Endodermal cell (in vitro differentiated cells): ENCODE data around the gene AKAP5. TPM values are rescaled to one million over a fixed set of nuclear protein-coding genes. Genes with fewer than 3 reads are reported as not detected.
"Not testable (repeated sequence)": the region's sequence is repeated elsewhere in the genome, so short reads cannot be mapped to it uniquely, and the experiment has no call there.

Source experiments
- DNase-seq: peaks from one replicate; pipeline ENCODE4 v3.0.0-alpha.2; 2017
- H3K27ac ChIP-seq: 2 replicates; pipeline ENCODE4 v1.5.1; 2013; ENCODE audit warnings: mild to moderate bottlenecking, low read depth, low read length, moderate library complexity
- H3K27me3 ChIP-seq: 2 replicates; pipeline ENCODE4 v1.6.1; 2013; ENCODE audit warnings: mild to moderate bottlenecking, low read length, moderate library complexity; ENCODE audit not compliant: insufficient read depth, control insufficient read depth, poor library complexity, severe bottlenecking
- H3K36me3 ChIP-seq: 2 replicates; pipeline ENCODE4 v1.7.0; 2013; ENCODE audit warnings: mild to moderate bottlenecking, low read length, moderate library complexity; ENCODE audit not compliant: control insufficient read depth, insufficient read depth
- H3K4me1 ChIP-seq: one replicate; pipeline ENCODE4 v1.7.0; 2013; ENCODE audit warnings: low read length; ENCODE audit not compliant: control insufficient read depth, insufficient read depth
- H3K4me3 ChIP-seq: 2 replicates; pipeline ENCODE4 v1.5.1; 2013; ENCODE audit warnings: mild to moderate bottlenecking, low read length, moderate library complexity
- H3K9ac ChIP-seq: 2 replicates; pipeline ENCODE4 v1.6.1; 2013; ENCODE audit warnings: mild to moderate bottlenecking, low read length, moderate library complexity; ENCODE audit not compliant: poor library complexity, severe bottlenecking; ENCODE audit errors: extremely low read depth
- H3K9me3 ChIP-seq: 2 replicates; pipeline ENCODE4 v1.6.1; 2013; ENCODE audit warnings: mild to moderate bottlenecking, low read length, moderate library complexity; ENCODE audit not compliant: control insufficient read depth
- H3K27ac Mint-ChIP-seq: 2 replicates; pipeline ENCODE4 v1.8.0; 2020; ENCODE audit warnings: mixed read lengths
- H3K27me3 Mint-ChIP-seq: 2 replicates; pipeline ENCODE4 v1.8.0; 2021; ENCODE audit warnings: mild to moderate bottlenecking, mixed read lengths; ENCODE audit not compliant: insufficient read depth
- H3K36me3 Mint-ChIP-seq: 2 replicates; pipeline ENCODE4 v1.8.0; 2020; ENCODE audit warnings: low read depth, mixed read lengths
- H3K4me1 Mint-ChIP-seq: 2 replicates; pipeline ENCODE4 v1.8.0; 2020; ENCODE audit warnings: mixed read lengths
- H3K4me3 Mint-ChIP-seq: 2 replicates; pipeline ENCODE4 v1.8.0; 2020; ENCODE audit warnings: mild to moderate bottlenecking, moderate library complexity, mixed read lengths
- H3K9me3 Mint-ChIP-seq: 2 replicates; pipeline ENCODE4 v1.8.0; 2020; ENCODE audit warnings: mild to moderate bottlenecking, mixed read lengths
- WGBS, 2 experiments: methylation state at CpG; one replicate each; pipeline versions ENCODE4 v1.1.5 to v1.1.7; 2013; ENCODE audit warnings: missing lambda C conversion rate in 2 of 2, mixed read lengths in 1 of 2; ENCODE audit not compliant: insufficient coverage in 1 of 2, insufficient read length in 1 of 2; 5-methylcytosine and 5-hydroxymethylcytosine counted together
- total RNA-seq, 2 donors: library from RNA; stranded (reverse); fragmentation: NEBNext Ultra II Directional in 1 of 2; extraction: Animal tissue kit (Norgen Biotek cat#: 25700) in 1 of 2; gene quantifications; 2 replicates in 1 of 2; 3 replicates in 1 of 2; pipeline ENCODE4 v1.2.1, GENCODE V29; 2021
- TF ChIP-seq, protein P1 (sequence below): fragments of 200-600 bp; sonication (generic); conservative IDR thresholded peaks from 2 replicates; pipeline ENCODE4 v1.5.0; 2021; ENCODE audit warnings: antibody characterized with exemption, mild to moderate bottlenecking

Gene AKAP5
- total RNA-seq, 2 donors from 2014 or later: 1.3 to 2.0 TPM

DNA sequence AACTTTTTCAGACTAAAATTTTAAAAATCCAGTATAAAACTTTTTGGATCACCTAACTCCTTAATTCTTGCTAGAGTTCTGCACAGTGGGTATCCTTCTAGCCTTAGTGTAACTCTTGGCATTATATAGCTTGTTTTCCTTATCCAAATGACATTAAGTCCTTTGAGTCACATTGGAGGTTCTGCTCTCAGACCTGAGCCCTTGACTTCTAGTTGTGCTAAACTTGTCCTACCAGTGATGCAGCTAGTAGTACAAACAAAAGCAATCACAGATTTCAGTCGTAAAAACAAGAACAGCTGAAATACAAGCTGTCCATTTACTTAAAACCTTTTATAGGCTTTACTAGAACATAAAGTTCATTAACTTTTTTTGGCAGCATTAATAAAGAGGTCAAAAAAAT, 49.8 kb downstream of the AKAP5 start:
- no peak overlapping the region for H3K27ac Mint-ChIP-seq
- 94% methylated on average over 1 of the region's 1 CpG; no CpG with 5 or more reads in 1 of the 2 experiments for WGBS, 2 experiments
- no peak for DNase-seq

DNA sequence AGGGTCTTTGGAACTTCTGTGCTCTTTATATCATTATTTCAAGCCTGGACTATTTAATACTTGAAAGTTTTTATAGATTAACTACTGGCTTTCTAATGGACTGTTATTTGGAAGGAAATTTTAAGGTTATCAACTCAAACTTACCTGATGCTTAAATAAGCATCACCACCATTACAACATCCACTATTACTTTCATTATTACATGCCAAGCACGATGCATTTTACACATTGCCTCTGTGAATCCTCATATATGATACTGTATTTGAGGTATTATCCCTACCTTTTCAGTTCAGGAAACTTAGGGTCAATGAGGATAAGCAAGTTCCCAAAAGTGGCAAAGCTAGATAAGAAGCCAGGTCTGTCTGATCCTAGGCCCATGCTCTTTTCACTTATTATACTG, 51.7 kb downstream of the AKAP5 start:
- Histone ChIP-seq H3K4me3 (no peak overlapping the region), H3K27me3 (no peaks in the 10 kb centered on the region), H3K27ac (no peak overlapping the region), H3K36me3 (peaks cover 19% of the 10 kb centered on the region), H3K9ac (no peak overlapping the region), H3K9me3 (no peaks in the 10 kb centered on the region), H3K4me1 (no peaks in the 10 kb centered on the region)
- 93% methylated on average over 1 of the region's 1 CpG; no CpG with 5 or more reads in 1 of the 2 experiments for WGBS, 2 experiments
- Mint-ChIP-seq H3K4me1 (no peaks in the 10 kb centered on the region), H3K36me3 (peaks cover 4% of the 10 kb centered on the region), H3K27me3 (no peaks in the 10 kb centered on the region), H3K9me3 (no peaks in the 10 kb centered on the region), H3K27ac (no peak overlapping the region), H3K4me3 (no peak overlapping the region)
- TF ChIP-seq, protein P1, sequence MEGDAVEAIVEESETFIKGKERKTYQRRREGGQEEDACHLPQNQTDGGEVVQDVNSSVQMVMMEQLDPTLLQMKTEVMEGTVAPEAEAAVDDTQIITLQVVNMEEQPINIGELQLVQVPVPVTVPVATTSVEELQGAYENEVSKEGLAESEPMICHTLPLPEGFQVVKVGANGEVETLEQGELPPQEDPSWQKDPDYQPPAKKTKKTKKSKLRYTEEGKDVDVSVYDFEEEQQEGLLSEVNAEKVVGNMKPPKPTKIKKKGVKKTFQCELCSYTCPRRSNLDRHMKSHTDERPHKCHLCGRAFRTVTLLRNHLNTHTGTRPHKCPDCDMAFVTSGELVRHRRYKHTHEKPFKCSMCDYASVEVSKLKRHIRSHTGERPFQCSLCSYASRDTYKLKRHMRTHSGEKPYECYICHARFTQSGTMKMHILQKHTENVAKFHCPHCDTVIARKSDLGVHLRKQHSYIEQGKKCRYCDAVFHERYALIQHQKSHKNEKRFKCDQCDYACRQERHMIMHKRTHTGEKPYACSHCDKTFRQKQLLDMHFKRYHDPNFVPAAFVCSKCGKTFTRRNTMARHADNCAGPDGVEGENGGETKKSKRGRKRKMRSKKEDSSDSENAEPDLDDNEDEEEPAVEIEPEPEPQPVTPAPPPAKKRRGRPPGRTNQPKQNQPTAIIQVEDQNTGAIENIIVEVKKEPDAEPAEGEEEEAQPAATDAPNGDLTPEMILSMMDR: no peak
- no peak for DNase-seq

More for the DNA sequence above, 49.8 kb downstream of the AKAP5 start:
- Histone ChIP-seq H3K36me3 (peaks cover 12% of the 10 kb centered on the region), H3K27ac (no peak overlapping the region), H3K4me3 (no peak overlapping the region), H3K4me1 (no peaks in the 10 kb centered on the region), H3K9me3 (no peaks in the 10 kb centered on the region), H3K27me3 (no peaks in the 10 kb centered on the region), H3K9ac (no peak overlapping the region)
- H3K27me3 Mint-ChIP-seq: no peaks in the 10 kb centered on the region
- H3K4me3 Mint-ChIP-seq: no peak overlapping the region
- H3K9me3 Mint-ChIP-seq: no peaks in the 10 kb centered on the region
- peaks cover 15% of the 10 kb centered on the region for H3K4me1 Mint-ChIP-seq
- no peaks in the 10 kb centered on the region for H3K36me3 Mint-ChIP-seq
- TF ChIP-seq, protein P1: no peak

DNA sequence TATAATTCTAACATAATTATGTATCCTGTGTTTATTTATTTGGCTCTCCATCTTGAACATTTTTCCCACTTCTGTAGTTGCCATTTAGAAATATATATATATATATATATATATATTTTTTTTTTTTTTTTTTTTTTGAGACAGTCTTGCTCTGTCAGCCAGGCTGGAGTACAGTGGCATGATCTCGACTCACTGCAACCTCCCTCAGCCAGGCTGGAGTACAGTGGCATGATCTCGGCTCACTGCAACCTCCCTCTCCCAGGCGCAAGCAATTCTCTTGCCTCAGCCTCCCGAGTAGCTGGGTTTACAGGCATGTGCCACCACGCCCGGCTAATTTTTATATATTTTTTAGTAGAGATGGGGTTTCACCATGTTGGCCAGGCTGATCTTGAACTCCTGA, 52.4 kb downstream of the AKAP5 start:
- not testable (repeated sequence) for H3K27me3 Mint-ChIP-seq, H3K27me3 ChIP-seq, H3K4me3 ChIP-seq, H3K9me3 Mint-ChIP-seq, H3K27ac Mint-ChIP-seq, DNase-seq, H3K4me1 ChIP-seq, H3K9ac ChIP-seq, H3K4me1 Mint-ChIP-seq, H3K9me3 ChIP-seq, H3K36me3 Mint-ChIP-seq, H3K4me3 Mint-ChIP-seq, H3K27ac ChIP-seq
- H3K36me3 ChIP-seq: peaks cover 24% of the 10 kb centered on the region
- WGBS, 2 experiments: 90 to 95% methylated on average over 4 to 6 of the region's 6 CpGs

DNA sequence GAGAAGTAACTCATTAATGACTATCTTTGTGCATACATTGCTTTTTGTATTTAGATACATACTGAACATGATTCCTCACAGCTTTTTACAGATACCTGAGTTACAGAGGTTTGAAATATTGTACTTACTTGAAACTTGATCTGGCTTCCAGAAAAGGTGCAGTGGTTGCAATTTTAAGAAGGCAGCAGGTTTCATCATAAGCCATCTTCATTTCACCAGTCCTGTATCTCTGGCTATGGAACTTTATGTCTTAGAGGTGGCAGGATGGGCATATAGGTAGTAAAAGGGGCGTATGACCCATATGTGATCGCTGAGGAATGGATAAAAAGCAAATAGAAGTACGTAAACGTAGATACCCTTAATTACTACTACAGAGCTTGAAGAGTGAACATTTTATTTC, 52.9 kb downstream of the AKAP5 start:
- Histone ChIP-seq H3K4me3 (no peak overlapping the region), H3K9ac (no peak overlapping the region), H3K27ac (no peak overlapping the region), H3K36me3 (peaks cover 24% of the 10 kb centered on the region), H3K27me3 (no peaks in the 10 kb centered on the region), H3K9me3 (no peaks in the 10 kb centered on the region), H3K4me1 (no peaks in the 10 kb centered on the region)
- Mint-ChIP-seq H3K4me1 (no peaks in the 10 kb centered on the region), H3K36me3 (peaks cover 4% of the 10 kb centered on the region), H3K9me3 (no peaks in the 10 kb centered on the region), H3K27me3 (no peaks in the 10 kb centered on the region), H3K4me3 (no peak overlapping the region), H3K27ac (no peak overlapping the region)
- TF ChIP-seq, protein P1: no peak
- DNase-seq: no peak
- WGBS, 2 experiments: 96% methylated on average over 2 of the region's 4 CpGs; no CpG with 5 or more reads in 1 of the 2 experiments
